Right lobe of liver (tissue), 6 donors: ENCODE measurements around the gene CZIB. TPM values are rescaled to one million over a fixed set of nuclear protein-coding genes. Genes with fewer than 3 reads are reported as not detected.

Source experiments
- ATAC-seq, 4 donors: fragments of 200-7000 bp; cut with Tn5 transposase; one replicate each; pipeline ENCODE4 v1.9.1; 2020; ENCODE audit warnings: mild to moderate bottlenecking in 4 of 4, moderate library complexity in 4 of 4
- DNase-seq, 3 donors: peaks; one replicate each; pipeline ENCODE4 v3.0.0-alpha.2; 2020
- H3K27ac ChIP-seq, 3 donors: fragments of 200-600 bp; one replicate each; pipeline ENCODE4 v1.8.0; 2022
- H3K27me3 ChIP-seq, 2 donors: fragments of 200-600 bp; one replicate each; pipeline ENCODE4 v1.8.0; 2022
- H3K36me3 ChIP-seq, 4 donors: fragments of 200-600 bp; sonication (generic) in 1 of 4; one replicate each; pipeline versions ENCODE4 v1.5.1 to v1.8.0; 2017 to 2022; ENCODE audit warnings: control low read depth in 1 of 4
- H3K4me1 ChIP-seq, 4 donors: fragments of 200-600 bp; sonication (generic) in 1 of 4; one replicate each; pipeline versions ENCODE4 v1.5.1 to v1.8.0; 2017 to 2022; ENCODE audit warnings: control low read depth in 1 of 4
- H3K4me3 ChIP-seq, 3 donors: fragments of 200-600 bp; one replicate each; pipeline ENCODE4 v1.8.0; 2022
- H3K9me3 ChIP-seq, 4 donors: fragments of 200-600 bp; sonication (generic) in 1 of 4; one replicate each; pipeline versions ENCODE4 v1.5.1 to v1.8.0; 2017 to 2022; ENCODE audit warnings: control low read depth in 1 of 4
- CTCF ChIP-seq, 4 donors: fragments of 200-600 bp in 3 of 4; fragments of 450-650 bp in 1 of 4; IDR thresholded peaks; one replicate each; pipeline versions ENCODE4 v1.5.1 to v1.8.0; 2016 to 2022; ENCODE audit warnings: antibody characterized with exemption in 4 of 4, mild to moderate bottlenecking in 2 of 4
- POLR2A ChIP-seq: fragments of 450-650 bp; IDR thresholded peaks from one replicate; pipeline ENCODE4 v1.6.1; 2017; ENCODE audit warnings: antibody characterized with exemption, mild to moderate bottlenecking
- WGBS: methylation state at CpG from one replicate; pipeline ENCODE4 v1.1.6; 2018; ENCODE audit warnings: low coverage, low lambda C conversion rate; ENCODE audit not compliant: insufficient coverage; ENCODE audit errors: missing lambda C conversion rate; 5-methylcytosine and 5-hydroxymethylcytosine counted together
- intact Hi-C, 2 donors: fragments of 100-400 bp; cut with DNase I; formaldehyde crosslinking; loops; one replicate each; pipeline versions ENCODE4 v1.11.2 to v1.14.1; 2022
- total RNA-seq, 6 experiments: library from RNA; depleted of rRNA in 2 of 6; stranded (reverse); fragments of >200 nt in 2 of 6; fragmentation: NEBNext Ultra II Directional in 3 of 6; extraction: Animal tissue kit (Norgen Biotek cat#: 25700) in 3 of 6; gene quantifications; one replicate each; pipeline versions ENCODE4 v1.1.0 to v1.2.4, GENCODE V29; 2016 to 2023
- donor health status: DM: no; HTN: yes; CAD: no.
- donor health status: DM: no; HTN: no; CAD: no.
- donor health status: DM: no; HTN: no; CAD: no.
- donor health status: DM: no; HTN: yes; CAD: no.
- donor health status: DM: no; HTN: yes; CAD: no.

The CZIB gene
- total RNA-seq, 6 experiments from 2014 or later = 20.6 to 28.8 (median 24.2) TPM

GRCh38 chr1:53198241-53198651 lies 22.2 kb downstream of the CZIB start:
- H3K27me3 ChIP-seq = no peaks in the 10 kb centered on the region
- ATAC-seq (peak; percentile 51 to 62 (median 58)), DNase-seq (peak in 1 of 3 donors; percentile 71)
- H3K36me3 ChIP-seq = peaks cover 0 to 25% (median 8%) of the 10 kb centered on the region in 4 donors
- no peaks in the 10 kb centered on the region for H3K9me3 ChIP-seq
- intact Hi-C loops = no loop called here
- peak overlapping the region in 2 of 3 donors; percentile 96 to 97 for H3K4me3 ChIP-seq
- H3K4me1 ChIP-seq = peaks cover 0 to 47% (median 17%) of the 10 kb centered on the region in 4 donors
- peak overlapping the region; percentile 97 to 99 (median 99) for H3K27ac ChIP-seq
- 25% methylated on average over 4 of the region's 4 CpGs for WGBS
- TF ChIP-seq CTCF (IDR thresholded peaks at IDR 0.05) = no peak
- peak; percentile 63 for TF ChIP-seq POLR2A

GRCh38 chr1:53197291-53198200 lies 22.9 kb downstream of the CZIB start:
- intact Hi-C loops = no loop called here

GRCh38 chr1:53196485-53197290 lies 23.7 kb downstream of the CZIB start, which contains the start of gene CPT2:
CPT2 (plus strand) TSS chr1:53196824; CDS start chr1:53196944, 120 bp downstream.
- Histone ChIP-seq H3K27me3 (no peaks in the 10 kb centered on the region), H3K36me3 (peaks cover 0 to 10% (median 0%) of the 10 kb centered on the region in 4 donors), H3K27ac (peak within 1 kb of the TSS; percentile 97 to 99 (median 99)), H3K4me3 (peak within 1 kb of the TSS; percentile 96 to 98 (median 97)), H3K4me1 (peaks cover 0 to 48% (median 17%) of the 10 kb centered on the region in 4 donors), H3K9me3 (no peaks in the 10 kb centered on the region)
- TF ChIP-seq POLR2A = peak; percentile 98
- peak in 1 of 4 donors; percentile 6 for TF ChIP-seq CTCF (IDR thresholded peaks at IDR 0.05)
- ATAC-seq (peak; percentile 86 to 95 (median 92)), DNase-seq (peak; percentile 96 to 97 (median 96))
- intact Hi-C loops = no loop called here
- WGBS = under 1% methylated on average over 28 of the region's 57 CpGs

More at GRCh38 chr1:53197291-53198200, 22.9 kb downstream of the CZIB start:
- no peak for DNase-seq
- Histone ChIP-seq H3K27ac (peak overlapping the region; percentile 97 to 99 (median 99)), H3K4me1 (peaks cover 0 to 48% (median 17%) of the 10 kb centered on the region in 4 donors), H3K36me3 (peaks cover 0 to 18% (median 4%) of the 10 kb centered on the region in 4 donors), H3K4me3 (peak overlapping the region; percentile 96 to 98 (median 97)), H3K27me3 (no peaks in the 10 kb centered on the region), H3K9me3 (no peaks in the 10 kb centered on the region)
- 20% methylated on average over 13 of the region's 13 CpGs for WGBS
- TF ChIP-seq POLR2A (no peak), CTCF (IDR thresholded peaks at IDR 0.05) (no peak)
- no peak for ATAC-seq

- Histone ChIP-seq H3K4me3 (peak overlapping the region; percentile 96 to 98 (median 97)), H3K9me3 (no peaks in the 10 kb centered on the region), H3K4me1 (peaks cover 0 to 48% (median 19%) of the 10 kb centered on the region in 4 donors), H3K36me3 (peaks cover 0 to 3% (median 0%) of the 10 kb centered on the region in 4 donors), H3K27ac (peak overlapping the region; percentile 97 to 99 (median 99)), H3K27me3 (no peaks in the 10 kb centered on the region)
- intact Hi-C loops = no loop called here
- peak; percentile 58 to 73 (median 66) for DNase-seq
- peak; percentile 72 to 83 (median 74) for ATAC-seq
- TF ChIP-seq POLR2A (no peak), CTCF (IDR thresholded peaks at IDR 0.05) (no peak)
- 6% methylated on average over 8 of the region's 9 CpGs for WGBS
Measured at GRCh38 chr1:53196017-53196484, 24.4 kb downstream of the CZIB start.
